H54 (cell line): ENCODE data around the gene ACMSD.
"Not testable (repeated sequence)": the region's sequence is repeated elsewhere in the genome, so short reads cannot be mapped to it uniquely, and the experiment has no call there.

ENCODE experiments used
- DNase-seq: peaks from one replicate; pipeline ENCODE4 v3.0.0; 2011; ENCODE audit warnings: low spot score, mixed read lengths; ENCODE audit not compliant: insufficient read length
- FAIRE-seq: peaks from 3 replicates; lab custom pipeline; 2011; peaks lifted over from hg19 to GRCh38; lab: Jason Lieb, UNC
- POLR2A ChIP-seq: IDR thresholded peaks from 2 replicates; pipeline ENCODE4 v1.6.1; 2011; ENCODE audit warnings: low read depth, mild to moderate bottlenecking, low read length

ACMSD gene

GRCh38 chr2:134835471-134835870 lies 2.9 kb upstream of the ACMSD start:
- no peak for FAIRE-seq
- TF ChIP-seq POLR2A, result no peak
- DNase-seq, result no peak

- FAIRE-seq (peak; percentile 95), DNase-seq (peak; percentile 35)
- TF ChIP-seq POLR2A, result no peak
Measured at GRCh38 chr2:134836986-134837385, 1.4 kb upstream of the ACMSD start.

- FAIRE-seq, result peak; percentile 38
- DNase-seq, result no peak
- no peak for TF ChIP-seq POLR2A
Measured at GRCh38 chr2:134839649-134840048, 1.2 kb downstream of the ACMSD start.

GRCh38 chr2:134842930-134843490 lies 4.6 kb downstream of the ACMSD start:
- TF ChIP-seq POLR2A, result no peak
- FAIRE-seq (no peak), DNase-seq (no peak)

- FAIRE-seq (no peak), DNase-seq (no peak)
- TF ChIP-seq POLR2A, result no peak
Measured at GRCh38 chr2:134843968-134844367, 5.6 kb downstream of the ACMSD start.

- DNase-seq, result no peak
- FAIRE-seq, result no peak
- TF ChIP-seq POLR2A, result no peak
Measured at GRCh38 chr2:134845028-134845427, 6.6 kb downstream of the ACMSD start.

- no peak for TF ChIP-seq POLR2A
- DNase-seq (peak; percentile 58), FAIRE-seq (peak; percentile 52)
Measured at GRCh38 chr2:134845719-134846118, 7.3 kb downstream of the ACMSD start.

GRCh38 chr2:134846213-134846612 lies 7.8 kb downstream of the ACMSD start:
- DNase-seq (no peak), FAIRE-seq (no peak)
- no peak for TF ChIP-seq POLR2A

GRCh38 chr2:134847582-134847981 lies 9.2 kb downstream of the ACMSD start:
- FAIRE-seq, DNase-seq: not testable (repeated sequence)

- FAIRE-seq (no peak), DNase-seq (no peak)
- no peak for TF ChIP-seq POLR2A
Measured at GRCh38 chr2:134852518-134852917, 14.1 kb downstream of the ACMSD start.

- FAIRE-seq, result no peak
- DNase-seq, result no peak
- no peak for TF ChIP-seq POLR2A
Measured at GRCh38 chr2:134855709-134856108, 17.3 kb downstream of the ACMSD start.

GRCh38 chr2:134858245-134858644 lies 19.8 kb downstream of the ACMSD start:
- no peak for DNase-seq
- no peak for TF ChIP-seq POLR2A
- FAIRE-seq, result no peak

- FAIRE-seq (no peak), DNase-seq (no peak)
- TF ChIP-seq POLR2A, result no peak
Measured at GRCh38 chr2:134861173-134861572, 22.8 kb downstream of the ACMSD start.

GRCh38 chr2:134862069-134862468 lies 23.7 kb downstream of the ACMSD start:
- no peak for DNase-seq
- TF ChIP-seq POLR2A, result no peak
- no peak for FAIRE-seq

- FAIRE-seq, result no peak
- no peak for TF ChIP-seq POLR2A
- DNase-seq, result no peak
Measured at GRCh38 chr2:134862674-134863073, 24.3 kb downstream of the ACMSD start.
